Measurements from ENCODE around the gene KPTN.

The KPTN gene

DNA sequence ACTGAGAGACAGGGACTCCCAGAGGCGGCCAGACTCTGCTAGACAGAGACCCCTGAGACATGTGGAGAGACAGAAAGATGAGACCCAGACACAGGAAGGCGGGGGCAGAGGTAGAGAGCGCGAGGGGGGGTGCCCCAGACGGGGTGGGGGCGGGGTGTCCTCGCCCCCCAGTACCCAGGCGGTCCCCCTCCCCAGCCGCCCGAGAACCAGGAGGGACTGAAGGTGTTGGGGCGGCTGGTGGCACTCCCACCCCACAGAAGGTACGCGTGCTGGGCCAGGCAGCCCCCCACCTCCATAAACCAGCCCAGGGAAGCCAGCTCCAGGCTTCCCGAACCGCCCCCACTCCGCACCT is 12.7 kb downstream of the KPTN start:
- peak in 1 of 56 donors; percentile 49 for DNase-seq

DNA sequence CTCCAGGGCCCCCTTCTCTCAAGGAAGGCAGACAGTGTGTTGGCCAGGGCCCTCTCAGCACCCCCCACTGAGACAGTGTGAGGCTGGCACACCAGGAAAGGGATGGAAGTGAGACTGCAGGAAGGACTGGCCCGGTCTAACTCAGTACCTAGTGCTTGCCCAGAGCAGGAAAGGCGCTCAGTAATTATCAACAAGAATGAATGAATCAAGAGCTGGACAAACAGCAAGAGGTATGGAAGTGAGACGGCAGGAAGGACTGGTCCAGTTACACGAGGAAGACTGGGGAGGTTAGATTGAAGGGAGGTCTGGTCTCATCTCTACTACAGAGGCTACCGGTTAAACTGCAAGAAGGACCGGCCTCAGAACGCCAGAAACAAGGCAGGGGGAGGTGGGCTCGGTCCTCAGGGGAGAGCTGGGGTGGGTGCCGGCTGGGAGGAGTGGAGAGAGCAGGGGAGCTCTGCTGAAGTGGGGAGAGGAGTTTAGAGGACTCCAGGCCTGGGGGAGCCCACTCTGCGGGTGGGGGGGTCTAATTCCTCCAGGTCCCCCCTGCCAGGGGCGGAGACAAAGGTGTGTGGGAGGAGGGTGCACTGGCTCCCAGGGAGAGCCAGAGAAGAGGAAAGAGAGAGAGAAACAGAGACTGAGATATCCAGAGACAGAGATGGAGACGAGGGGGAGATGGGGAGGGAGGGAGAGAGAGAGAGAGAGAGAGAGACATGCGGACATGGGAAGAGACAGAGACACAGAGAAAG is 13.4 kb downstream of the KPTN start:
- no peak for DNase-seq

GRCh38 chr19:47469719-47470118 is 14.3 kb downstream of the KPTN start:
- DNase-seq: no peak

GRCh38 chr19:47469363-47469700 is 14.7 kb downstream of the KPTN start:
- no peak for DNase-seq

GRCh38 chr19:47467914-47468313 is 16.1 kb downstream of the KPTN start:
- DNase-seq: no peak

- DNase-seq: no peak
Measured at GRCh38 chr19:47465957-47466356, 18.1 kb downstream of the KPTN start.

DNA sequence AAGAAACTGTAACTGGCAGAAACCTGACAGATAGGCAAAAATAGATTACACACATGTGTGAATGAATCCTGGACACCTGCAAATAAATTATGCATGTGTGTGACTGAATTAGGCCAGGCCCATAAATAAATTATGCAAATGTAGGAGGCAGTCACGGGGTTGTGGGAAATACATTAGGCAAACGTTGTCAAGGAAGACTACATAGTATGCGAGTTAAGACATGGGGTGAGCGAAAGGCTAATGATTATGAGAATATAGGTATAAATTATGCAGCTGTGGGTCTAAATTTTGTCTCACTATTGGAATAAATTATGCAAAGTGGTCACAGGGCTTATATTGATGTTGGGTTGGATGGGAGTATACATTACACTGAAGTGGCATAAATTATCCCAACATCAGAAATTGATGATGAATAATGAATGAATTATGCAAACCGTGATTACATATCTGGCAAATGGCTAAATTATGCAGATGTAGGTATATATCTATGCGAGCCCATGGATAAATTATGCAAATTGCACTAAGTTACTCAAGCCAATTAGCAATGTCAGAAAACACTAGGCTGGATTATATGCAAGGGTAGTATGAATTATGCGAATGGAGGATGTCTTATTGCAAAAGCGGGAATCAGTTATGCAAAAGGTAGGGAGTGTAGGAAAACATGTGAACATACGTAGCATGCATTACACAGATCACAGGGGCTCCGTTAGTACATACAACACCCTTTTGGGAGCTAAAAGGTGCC is 19.2 kb downstream of the KPTN start:
- DNase-seq: no peak

GRCh38 chr19:47461876-47462275 is 22.1 kb downstream of the KPTN start:
- DNase-seq: no peak

DNA sequence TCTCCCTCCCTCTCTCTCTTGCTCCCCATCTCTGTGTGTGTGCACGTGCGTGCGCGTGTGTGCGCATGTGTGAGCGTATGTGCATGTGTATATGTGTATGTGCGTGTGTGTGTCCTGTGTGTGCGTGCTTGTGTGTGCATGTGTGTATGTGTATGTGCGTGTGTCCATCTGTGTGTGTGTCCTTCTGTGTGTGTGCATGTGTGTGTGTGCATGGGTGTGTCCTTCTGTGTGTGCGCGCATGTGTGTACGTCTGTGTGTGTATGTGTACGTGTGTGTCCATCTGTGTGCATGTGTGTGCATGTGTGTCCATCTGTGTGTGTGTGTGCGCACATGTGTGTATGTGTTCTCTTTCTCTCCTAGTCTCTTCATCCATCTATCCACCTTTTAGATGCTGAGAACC is 24.5 kb downstream of the KPTN start:
- DNase-seq: no peak

DNA sequence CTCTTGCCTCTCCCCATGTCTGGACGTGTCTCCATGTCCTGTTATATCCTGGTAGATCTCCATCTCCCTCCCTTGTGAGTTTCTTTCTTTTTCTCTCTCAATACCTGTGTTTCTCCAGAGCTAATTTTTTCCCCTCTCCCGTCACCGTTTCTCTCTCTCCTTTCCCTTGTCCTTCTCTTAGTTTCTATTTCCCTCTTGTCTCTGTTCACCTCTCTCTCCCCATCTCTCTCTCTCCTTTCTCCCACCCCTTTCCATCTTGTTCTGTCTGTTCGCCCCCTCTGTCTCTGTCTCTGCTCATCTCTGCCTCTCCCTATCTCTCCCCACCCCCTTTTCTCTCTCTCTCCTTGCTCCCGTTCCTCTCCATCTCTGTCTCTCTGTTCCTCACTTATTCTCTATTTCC is 25.3 kb downstream of the KPTN start:
- no peak for DNase-seq

DNA sequence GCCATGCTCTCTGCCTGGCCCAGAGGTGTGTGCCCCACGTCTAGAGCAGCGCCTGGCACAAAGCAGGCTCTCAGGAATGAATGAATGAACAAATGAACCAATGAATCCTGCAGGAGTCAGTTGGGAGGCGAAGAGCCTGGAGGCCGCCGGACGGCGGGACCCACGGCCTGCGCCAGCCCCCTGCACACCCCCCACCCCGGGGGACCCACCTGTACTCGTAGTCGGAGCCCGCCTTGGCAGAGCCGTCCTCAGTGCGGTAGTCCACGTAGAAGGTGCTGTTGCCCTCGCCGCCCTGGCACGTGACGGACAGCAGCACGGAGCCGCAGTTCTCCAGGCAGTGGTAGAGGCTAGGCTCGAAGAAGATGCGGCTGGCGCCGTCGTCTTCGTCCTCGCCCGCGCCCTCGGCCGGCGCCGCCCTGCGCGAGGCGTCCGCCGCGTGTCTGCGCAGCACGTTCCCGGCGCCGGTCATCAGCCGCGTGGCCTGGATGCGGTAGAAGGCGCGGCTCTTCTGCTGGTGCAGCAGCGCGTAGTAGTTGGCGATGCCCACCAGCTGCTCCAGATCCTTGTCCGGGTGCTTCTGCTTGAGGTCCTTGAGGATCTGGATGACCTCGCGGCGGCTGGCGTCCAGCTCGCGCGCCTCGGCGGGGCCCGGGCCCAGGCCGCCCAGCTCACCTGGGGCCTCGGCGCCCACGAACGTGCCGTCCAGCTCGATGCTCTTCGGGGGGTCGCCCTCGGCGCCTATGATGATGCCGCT is 27.1 kb downstream of the KPTN start:
- DNase-seq: no peak

- DNase-seq: no peak
Measured at GRCh38 chr19:47450478-47450877, 33.5 kb downstream of the KPTN start.

DNA sequence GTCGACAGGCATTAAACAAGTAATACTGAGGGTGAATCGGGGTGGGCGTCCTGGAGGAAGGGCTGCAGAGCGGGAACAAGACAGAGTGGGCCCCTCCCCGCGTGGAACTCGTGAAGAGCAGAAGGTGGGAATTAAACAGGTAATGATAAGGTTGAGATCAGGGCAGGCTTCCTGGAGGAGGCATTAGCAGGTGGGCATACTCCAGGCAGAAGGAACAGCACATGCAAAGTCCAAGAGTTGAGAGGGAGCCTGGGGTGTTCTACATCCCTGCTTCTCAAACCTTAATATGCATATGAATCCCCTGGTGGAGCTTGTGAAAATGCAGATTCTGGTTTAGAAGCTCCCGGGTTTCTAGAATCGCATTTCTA is 35.7 kb downstream of the KPTN start:
- no peak for DNase-seq

DNA sequence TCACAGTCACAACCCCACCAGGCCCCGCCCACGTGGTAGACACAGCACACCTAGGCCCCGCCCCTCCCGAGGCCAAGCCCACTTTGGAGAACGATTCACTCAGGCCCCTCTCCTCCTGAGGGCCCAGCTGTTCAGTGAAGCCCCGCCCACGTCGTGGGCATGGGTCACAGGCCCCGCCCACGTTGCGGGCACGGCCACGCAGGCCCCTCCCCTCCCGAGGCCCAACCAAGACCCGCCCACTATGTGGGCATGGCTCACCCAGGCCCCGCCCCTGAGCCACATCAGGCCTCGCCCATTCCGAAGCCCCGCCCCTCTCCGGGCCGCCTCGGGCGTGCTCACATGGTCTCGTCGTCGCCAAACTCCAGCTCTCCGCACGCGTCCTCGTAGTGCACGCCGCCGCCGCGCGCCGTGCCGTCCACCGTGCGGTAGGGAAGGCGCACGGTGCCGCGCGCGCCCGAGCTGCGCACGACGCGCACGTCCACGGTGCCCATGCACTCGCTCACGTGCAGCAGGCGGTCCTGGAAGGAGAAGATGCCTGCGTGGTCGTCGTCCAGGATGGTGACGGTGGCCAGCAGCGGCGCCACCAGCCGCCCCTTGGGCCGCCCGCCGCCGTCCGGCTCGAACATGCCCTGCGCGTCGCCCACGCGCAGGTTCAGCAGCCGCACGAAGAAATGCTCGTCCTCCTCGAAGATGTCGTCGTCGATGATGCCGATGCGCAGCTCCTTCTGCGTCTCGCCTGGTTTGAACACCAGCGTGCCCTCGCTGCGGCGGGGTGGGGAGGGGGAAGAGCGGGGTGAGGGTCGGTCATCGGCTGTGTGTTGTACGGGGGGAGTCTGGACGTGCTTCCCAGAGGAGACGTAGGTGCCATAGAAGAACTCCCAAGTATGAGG is 36.3 kb downstream of the KPTN start:
- peak in 30 of 56 donors; percentile 1 to 76 (median 31) for DNase-seq

- DNase-seq: peak in 8 of 56 donors; percentile 9 to 41 (median 27)
Measured at GRCh38 chr19:47446534-47447469, 37.2 kb downstream of the KPTN start.

- DNase-seq: peak in 28 of 56 donors; percentile 4 to 80 (median 30)
Measured at GRCh38 chr19:47445937-47446402, 38.0 kb downstream of the KPTN start.

- DNase-seq: no peak
Measured at GRCh38 chr19:47445527-47445926, 38.5 kb downstream of the KPTN start.

- DNase-seq: peak in 4 of 56 donors; percentile 7 to 49 (median 10)
Measured at GRCh38 chr19:47444388-47444821, 39.6 kb downstream of the KPTN start.

- peak in 2 of 56 donors; percentile 8 to 17 for DNase-seq
Measured at GRCh38 chr19:47443331-47443730, 40.7 kb downstream of the KPTN start.

DNA sequence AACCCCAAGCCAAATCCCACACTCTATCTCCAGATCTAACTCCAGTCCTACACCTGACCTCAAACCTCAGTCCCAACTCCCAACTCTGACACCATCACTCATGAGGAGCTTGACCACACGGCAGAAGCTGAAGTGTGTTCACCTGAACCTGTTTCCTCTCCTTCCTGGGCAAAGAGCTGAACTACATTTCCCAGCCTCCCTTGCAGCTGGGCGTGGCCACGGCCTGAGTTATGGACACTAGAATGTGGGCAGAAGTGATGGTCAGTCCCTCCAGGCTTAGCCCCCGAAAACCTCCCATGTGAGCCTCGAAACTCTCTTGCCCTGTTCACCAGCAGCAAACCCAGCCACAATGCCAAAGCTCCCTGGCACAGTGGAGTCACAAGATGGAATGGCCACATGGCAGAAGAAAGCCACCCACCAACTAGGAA is 45.2 kb downstream of the KPTN start:
- DNase-seq: no peak
